ENCODE results near the gene FTSJ3.

FTSJ3 gene

GRCh38 chr17:63842540-63843386 lies 15.3 kb upstream of the FTSJ3 start, which contains the start of gene SMARCD2:
TSS of gene SMARCD2 (minus strand) at chr17:63842685. CDS start at chr17:63842674, 11 bp downstream.
- DNase-seq (ENCODE audit: low spot score): peak; percentile 97

GRCh38 chr17:63842173-63842539 lies 14.7 kb upstream of the FTSJ3 start:
- no peak for DNase-seq (ENCODE audit: low spot score)

- peak; percentile 41 for DNase-seq (ENCODE audit: low spot score)
Measured at GRCh38 chr17:63841350-63842172, 14.1 kb upstream of the FTSJ3 start.

GRCh38 chr17:63840591-63841349 lies 13.3 kb upstream of the FTSJ3 start:
- no peak for DNase-seq (ENCODE audit: low spot score)

GRCh38 chr17:63838631-63839171 lies 11.2 kb upstream of the FTSJ3 start:
- DNase-seq (ENCODE audit: low spot score): peak; percentile 73

- DNase-seq (ENCODE audit: low spot score): no peak
Measured at GRCh38 chr17:63837962-63838600, 10.6 kb upstream of the FTSJ3 start.

GRCh38 chr17:63837480-63837879 lies 10.0 kb upstream of the FTSJ3 start:
- DNase-seq (ENCODE audit: low spot score): no peak

GRCh38 chr17:63836811-63837210 lies 9.3 kb upstream of the FTSJ3 start:
- no peak for DNase-seq (ENCODE audit: low spot score)

GRCh38 chr17:63835167-63835720 lies 7.8 kb upstream of the FTSJ3 start:
- DNase-seq (ENCODE audit: low spot score): no peak

- peak; percentile 82 for DNase-seq (ENCODE audit: low spot score)
Measured at GRCh38 chr17:63834431-63835166, 7.1 kb upstream of the FTSJ3 start.

- no peak for DNase-seq (ENCODE audit: low spot score)
Measured at GRCh38 chr17:63833741-63834373, 6.4 kb upstream of the FTSJ3 start.

- DNase-seq (ENCODE audit: low spot score): no peak
Measured at GRCh38 chr17:63833026-63833740, 5.7 kb upstream of the FTSJ3 start.

GRCh38 chr17:63832455-63832854 lies 5.0 kb upstream of the FTSJ3 start:
- no peak for DNase-seq (ENCODE audit: low spot score)

GRCh38 chr17:63832014-63832413 lies 4.6 kb upstream of the FTSJ3 start:
- no peak for DNase-seq (ENCODE audit: low spot score)

- DNase-seq (ENCODE audit: low spot score): no peak
Measured at GRCh38 chr17:63831505-63831904, 4.0 kb upstream of the FTSJ3 start.

GRCh38 chr17:63830904-63831491 lies 3.5 kb upstream of the FTSJ3 start:
- no peak for DNase-seq (ENCODE audit: low spot score)

GRCh38 chr17:63830278-63830677 lies 2.8 kb upstream of the FTSJ3 start:
- DNase-seq (ENCODE audit: low spot score): no peak

- DNase-seq (ENCODE audit: low spot score): no peak
Measured at GRCh38 chr17:63828936-63829335, 1.5 kb upstream of the FTSJ3 start.

GRCh38 chr17:63827801-63828221 lies 348 bp upstream of the FTSJ3 start:
- DNase-seq (ENCODE audit: low spot score): no peak

Data from AG20443 (cell line).